Erythroblast (primary cell): Measurements from ENCODE around the gene MAPRE3.
A peak's percentile ranks its signal among the peaks of the same experiment; 100 is the strongest.

ENCODE experiments used
- DNase-seq, 2 experiments: peaks; one replicate each; lab custom pipeline; 2025; lab: John Stamatoyannopoulos, UW
- GATA1 ChIP-seq: IDR thresholded peaks from 2 replicates; pipeline ENCODE4 v1.6.1; 2011; ENCODE audit warnings: low read depth, mild to moderate bottlenecking, control low read depth, low read length, moderate library complexity
- POLR2A ChIP-seq: IDR thresholded peaks from 2 replicates; pipeline ENCODE4 v1.6.1; 2011; ENCODE audit warnings: mild to moderate bottlenecking, low read length

MAPRE3 gene

DNA sequence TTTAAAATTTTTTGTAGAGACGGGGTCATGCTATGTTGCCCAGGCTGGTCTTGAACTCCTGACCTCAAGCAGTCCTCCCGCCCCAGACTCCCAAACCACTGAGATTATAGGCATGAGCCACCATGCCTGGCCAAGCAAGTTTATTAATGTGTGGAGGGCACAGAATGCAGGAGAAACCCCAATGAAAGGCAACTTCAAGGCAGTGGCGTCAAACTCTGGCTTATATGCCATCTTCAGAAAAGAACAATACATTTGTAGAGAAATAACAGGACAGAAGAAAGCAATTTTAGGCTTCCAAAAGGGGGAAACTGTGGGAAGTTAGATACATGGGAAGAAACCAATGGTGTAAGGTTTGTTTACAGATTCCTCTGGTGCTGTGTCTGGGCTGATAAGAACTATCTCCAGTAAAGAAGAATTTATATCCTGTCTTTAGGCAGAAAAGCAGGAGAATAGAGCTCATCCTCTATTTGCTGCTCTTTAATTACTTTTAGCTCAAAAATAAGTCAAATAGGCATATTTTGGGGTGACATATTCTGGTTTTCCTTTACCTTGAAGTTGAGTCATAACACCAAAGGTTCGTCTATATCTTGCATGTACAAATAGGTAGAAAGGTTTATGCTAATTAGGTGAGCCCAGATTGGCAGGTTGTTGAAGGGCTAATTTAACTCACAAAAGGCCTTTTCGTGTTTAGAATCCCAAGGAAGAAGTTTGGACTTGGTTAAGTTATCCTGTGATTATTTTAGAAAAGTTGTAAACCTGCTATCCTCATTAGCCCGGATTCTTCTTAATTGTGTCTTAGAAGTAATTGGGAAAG is 36.4 kb downstream of the MAPRE3 start:
- TF ChIP-seq POLR2A (no peak), GATA1 (no peak)
- DNase-seq: peak; percentile 48 to 54

DNA sequence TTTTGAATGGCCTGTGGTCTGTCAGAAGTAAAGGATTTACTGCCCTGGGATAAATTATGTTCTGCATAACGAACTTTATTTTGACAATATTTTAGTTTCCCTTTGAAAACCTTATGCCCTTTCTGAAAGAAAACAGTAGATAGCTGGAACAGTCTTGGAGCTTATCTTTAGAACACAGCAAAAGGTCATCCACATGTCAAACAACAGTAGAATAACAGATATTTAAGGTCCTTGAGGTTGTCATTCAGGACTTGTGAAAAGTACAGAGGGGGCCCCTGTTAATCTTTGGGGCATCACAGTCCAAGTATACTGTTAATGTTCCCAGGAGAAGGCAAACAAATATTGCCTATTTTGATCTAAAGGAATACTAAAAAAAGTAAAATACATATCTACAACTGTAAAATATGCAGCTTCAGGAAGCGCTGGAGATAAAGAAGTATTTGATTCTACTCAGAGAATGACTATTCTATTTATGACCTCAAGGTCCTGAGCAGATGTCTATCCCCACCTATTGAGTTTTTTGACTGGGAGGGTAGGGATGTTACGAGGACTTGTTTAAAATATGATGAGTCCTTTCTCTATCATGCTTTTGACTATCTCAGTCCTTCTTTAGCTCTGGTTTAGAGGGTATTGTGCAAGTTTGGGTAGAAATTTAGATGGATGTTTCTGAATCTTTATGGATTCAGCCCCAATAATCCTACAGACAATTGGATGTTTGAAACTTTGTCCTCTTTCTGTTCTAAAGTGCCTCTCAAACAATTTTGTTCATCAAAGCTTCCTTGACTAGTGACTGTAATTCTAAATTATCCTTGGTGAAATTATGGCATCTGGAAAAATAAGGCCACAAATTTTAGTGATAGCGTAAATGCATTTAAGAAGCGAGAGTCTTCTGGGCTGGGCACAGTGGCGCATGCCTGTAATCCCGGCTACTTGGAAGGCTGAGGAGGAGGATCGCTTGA is 37.3 kb downstream of the MAPRE3 start:
- peak; percentile 66 to 79 for DNase-seq
- TF ChIP-seq GATA1 (no peak), POLR2A (no peak)

DNA sequence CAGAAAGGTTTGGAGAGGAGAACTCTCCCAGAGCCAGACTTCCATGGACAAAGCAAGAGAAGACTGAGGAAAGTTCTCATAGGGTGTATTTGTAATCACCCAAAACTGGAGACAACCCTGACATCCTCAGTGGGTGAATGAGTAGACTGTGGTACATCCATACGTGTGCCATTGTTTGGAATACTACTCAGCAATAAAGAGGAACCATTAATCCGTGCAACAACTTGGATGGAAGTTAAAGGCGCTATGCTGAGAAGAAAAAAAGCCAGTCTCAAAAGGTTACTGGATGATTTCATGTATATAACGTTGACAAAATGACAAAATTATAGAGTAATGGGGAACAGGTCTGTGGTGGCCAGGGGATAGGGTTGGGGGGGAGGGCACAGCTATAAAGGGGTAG is 38.2 kb downstream of the MAPRE3 start:
- TF ChIP-seq GATA1 (no peak), POLR2A (no peak)
- DNase-seq: no peak

DNA sequence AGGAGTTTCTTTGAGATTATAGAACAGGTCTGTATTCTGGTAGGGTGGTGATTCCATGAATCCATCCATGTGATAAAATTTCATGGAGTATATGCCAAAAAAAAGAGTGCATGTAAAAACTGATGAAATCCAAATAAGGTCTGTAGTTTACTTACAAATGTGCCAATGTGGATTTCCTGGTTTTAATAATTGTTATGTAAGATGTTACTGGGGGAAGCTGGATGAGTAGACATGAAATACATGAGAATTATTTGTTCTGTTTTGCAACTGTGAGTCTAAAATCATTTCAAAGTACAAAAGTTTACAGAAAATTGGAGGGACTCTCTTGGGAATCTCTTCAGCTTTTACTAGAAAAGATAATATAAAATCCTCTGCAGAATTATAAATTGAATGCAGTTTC is 38.6 kb downstream of the MAPRE3 start:
- no peak for DNase-seq
- no peak for TF ChIP-seq GATA1
- TF ChIP-seq POLR2A: no peak

DNA sequence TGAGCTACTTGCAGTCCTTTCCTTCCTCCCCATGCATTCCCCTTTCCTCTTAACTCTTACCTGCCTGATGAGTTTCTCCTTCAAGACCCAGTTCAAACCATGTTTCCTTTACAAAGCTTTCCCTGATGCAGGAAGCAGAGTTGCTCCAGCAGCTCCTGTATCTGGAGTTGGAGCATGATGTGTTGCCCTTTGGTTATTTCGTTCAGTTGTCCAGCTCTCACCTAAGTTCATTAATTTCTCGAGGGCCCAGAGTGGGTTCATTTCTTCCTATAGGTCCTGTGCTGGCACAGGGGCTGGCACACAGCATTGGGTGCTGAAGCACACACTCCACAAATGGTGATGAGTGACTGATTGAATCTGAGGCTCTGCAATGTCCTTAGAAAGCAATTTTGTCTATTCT is 39.3 kb downstream of the MAPRE3 start:
- TF ChIP-seq POLR2A (no peak), GATA1 (no peak)
- DNase-seq: peak in 1 of 2 experiments; percentile 37

DNA sequence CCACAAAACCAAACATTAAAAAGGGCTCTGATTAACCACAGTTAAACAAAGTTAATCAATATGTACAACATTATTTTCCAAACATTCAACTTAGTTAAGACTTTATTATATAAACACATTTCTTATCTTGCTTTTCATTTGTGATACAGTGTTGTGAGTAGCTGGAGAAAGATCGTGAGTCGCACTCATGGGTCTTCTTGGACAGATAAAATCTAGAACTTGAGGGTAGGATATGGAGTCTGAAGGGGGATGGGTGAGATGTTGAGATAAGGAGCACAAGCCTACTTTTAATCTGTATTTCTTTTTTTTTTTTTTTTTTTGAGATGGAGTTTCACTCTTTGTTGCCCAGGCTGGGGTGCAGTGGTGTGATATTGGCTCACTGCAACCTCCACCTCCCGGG is 39.7 kb downstream of the MAPRE3 start:
- peak; percentile 38 to 60 for DNase-seq
- no peak for TF ChIP-seq GATA1
- no peak for TF ChIP-seq POLR2A

DNA sequence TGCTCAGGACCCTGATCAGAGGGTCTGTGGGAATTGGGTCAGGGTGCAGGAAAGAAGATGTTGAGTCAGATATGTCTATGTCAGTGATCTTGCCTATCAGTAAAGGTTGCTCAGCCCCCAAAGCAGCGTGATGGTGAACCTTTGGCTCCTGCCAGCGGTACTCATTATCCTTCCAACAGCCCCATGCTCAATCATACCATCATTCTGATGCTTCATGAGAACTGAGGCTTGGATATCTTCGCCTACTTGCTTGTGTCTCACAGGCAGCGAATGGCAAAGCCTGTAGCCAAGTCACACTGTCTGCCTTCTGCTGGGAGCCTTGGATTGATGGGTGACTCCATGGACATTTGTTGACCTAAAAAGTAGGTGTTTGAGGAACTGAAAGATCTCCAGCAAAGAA is 43.3 kb downstream of the MAPRE3 start:
- TF ChIP-seq GATA1: no peak
- TF ChIP-seq POLR2A: no peak
- no peak for DNase-seq

DNA sequence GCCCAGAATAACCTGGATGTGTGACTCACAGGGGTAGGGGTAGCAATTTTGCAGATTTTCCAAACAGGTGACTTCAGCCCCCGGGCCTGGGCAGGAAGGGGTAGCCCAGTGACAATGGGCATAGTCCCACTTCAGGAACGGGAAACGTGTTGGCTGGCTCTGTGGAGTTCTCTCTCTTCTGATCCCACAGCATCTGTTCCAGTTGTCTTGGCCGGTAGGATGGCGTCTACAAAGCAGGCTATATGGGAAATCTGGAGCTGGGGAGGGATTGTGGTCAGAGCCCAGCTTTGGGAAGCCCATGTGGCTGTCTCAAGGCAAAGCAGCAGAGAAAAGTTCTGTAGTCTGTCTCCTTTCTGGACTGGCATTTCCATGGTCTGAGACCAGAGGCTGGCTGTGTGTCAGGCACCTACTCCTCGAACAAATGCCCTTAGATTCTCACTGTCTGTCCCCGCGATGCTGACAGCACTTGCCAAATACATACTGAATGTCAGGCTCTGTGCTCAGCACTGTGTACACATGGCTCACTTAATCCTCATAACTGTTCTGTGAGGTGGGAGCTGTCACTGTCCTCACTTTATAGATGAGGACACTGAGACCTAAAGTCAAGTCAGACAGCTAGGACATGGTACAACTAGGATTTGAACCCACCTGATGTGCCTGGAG is 44.5 kb downstream of the MAPRE3 start:
- TF ChIP-seq POLR2A (no peak), GATA1 (no peak)
- no peak for DNase-seq

DNA sequence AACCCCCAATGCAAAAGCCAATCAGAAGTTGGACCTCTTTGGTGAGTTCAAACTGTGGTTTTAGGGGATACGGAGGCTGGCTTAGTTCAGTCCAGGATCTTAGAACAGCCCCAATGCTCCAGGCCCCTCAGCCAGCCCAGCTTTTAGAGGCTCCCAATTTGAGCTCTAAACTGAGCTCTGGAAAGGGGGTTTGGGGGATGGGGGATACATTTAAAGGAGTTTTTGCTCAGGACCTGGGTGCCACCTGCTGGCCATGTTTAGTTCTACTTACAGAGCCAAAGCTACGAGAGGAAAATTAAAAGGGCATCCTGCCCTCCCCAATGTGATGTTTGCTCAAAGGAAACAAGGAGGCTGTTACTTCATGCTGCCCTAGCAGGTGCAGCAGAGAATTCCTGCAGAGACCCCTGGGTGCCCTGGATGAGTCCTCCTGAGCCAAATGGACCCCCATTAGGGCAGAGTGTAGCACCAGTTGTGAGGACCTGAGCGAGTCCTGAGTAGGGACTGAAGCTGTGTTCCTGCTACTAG is 46.4 kb downstream of the MAPRE3 start:
- TF ChIP-seq GATA1 (no peak), POLR2A (no peak)
- DNase-seq: peak; percentile 74 to 81

DNA sequence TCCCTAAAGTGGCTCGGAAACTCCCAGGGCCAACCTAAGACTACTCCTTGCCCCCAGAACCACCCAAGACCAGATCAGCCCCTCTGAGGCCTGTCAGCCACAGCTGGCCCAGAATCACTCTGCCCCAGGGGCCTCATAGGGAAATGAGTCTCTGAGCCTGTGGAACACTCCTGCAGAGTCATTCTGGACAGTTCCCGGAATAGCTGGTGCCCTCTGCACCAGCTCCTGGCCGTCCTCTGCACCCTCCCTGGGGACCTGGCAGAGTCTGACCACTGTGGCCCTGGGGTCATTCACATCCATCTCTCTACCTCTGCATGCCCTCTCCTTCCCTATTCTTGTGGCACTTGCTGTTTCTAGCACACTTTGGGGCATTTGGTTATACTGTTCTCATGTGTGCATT is 47.7 kb downstream of the MAPRE3 start:
- no peak for DNase-seq
- no peak for TF ChIP-seq POLR2A
- TF ChIP-seq GATA1: no peak

DNA sequence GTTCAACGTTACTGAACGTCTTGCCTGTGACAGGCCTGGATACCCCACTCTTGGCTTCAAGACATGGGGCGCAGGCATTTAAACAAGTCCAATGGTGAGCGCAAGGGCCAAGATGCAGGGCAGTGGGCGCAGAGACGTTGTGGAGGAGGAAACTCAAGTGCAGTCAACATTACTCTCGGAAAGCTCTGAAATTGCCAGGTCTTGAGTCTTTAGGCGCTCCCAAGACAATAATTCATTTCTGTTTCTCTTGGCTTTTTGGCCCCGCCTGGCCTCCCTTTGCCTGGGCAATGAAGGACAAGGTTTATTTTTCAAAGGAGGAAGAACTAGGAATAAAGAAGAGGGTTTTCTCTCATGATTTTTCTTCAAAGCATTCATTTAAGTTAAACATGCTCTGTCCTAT is 49.0 kb downstream of the MAPRE3 start:
- TF ChIP-seq GATA1 (no peak), POLR2A (no peak)
- no peak for DNase-seq

DNA sequence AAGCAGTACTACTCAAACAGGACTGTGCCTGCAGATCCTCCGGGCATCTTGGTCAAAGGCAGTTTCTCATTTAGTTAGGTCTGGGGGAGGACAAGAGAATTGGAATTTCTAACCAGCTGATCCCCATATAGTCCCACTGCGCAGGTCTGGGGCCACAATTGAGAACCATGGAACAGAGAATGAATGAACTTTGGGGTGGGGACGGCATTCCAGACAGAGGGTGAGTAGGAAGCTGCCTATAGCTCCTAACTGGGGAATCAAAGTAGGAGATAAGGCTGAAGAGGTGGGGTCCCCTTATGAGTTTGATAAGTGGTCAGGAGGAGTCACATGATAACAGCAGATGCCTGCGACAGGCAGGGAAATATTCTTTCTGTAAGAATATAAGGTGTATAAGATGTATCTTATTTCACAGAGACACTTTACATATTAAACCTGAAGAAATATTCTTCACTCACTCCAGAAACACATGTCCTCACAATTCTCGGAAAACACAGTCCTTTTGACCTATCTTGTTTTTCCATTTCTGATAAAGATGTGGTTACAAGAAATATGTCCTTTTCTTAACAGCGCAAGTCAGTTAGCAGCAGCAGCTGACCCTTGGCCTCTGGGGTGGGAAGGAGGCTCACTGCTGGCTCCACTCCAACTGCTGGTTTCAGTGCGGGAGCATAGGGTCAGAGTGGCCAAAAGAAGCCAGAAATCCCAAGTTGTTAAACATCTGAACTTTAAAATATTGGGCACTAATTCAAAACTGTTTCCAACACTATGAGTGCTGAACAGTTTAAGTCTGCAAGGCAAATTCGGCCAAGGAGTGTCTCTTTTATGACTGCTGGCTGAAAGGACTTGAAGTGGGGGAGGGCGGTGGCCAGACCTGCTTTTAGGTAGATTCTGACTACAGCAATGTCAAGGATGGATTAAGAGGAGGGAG is 49.8 kb downstream of the MAPRE3 start:
- DNase-seq: peak; percentile 69 to 74
- TF ChIP-seq GATA1: no peak
- TF ChIP-seq POLR2A: no peak
